ENCODE data around the gene ZNF322. TPM values are rescaled to one million over a fixed set of nuclear protein-coding genes. Genes with fewer than 3 reads are reported as not detected.

The ZNF322 gene
- total RNA-seq, 1 donor: 21.7 TPM

DNA sequence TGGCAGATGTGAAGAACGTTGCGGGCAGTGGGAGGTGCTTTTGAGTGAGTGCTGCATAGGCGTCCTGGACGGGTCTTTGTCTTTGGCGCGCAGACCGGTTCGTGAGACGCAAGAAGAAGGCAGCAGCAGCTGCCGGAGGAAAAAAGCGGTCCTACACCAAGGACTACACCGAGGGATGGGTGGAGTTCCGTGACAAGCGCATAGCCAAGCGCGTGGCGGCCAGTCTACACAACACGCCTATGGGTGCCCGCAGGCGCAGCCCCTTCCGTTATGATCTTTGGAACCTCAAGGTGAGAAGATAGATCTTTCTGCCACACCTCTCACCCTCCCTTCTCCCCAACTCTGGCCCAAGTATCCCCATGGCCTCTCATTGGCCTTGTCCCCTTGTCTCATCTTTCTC lies 61.7 kb downstream of the ZNF322 start:
- peaks cover 21% of the 10 kb centered on the region for H3K79me2 ChIP-seq (ENCODE audit: insufficient read depth, low read length)
- H4K20me1 ChIP-seq (ENCODE audit: insufficient read depth, low read length): peaks cover 3% of the 10 kb centered on the region
- H3K27me3 ChIP-seq (ENCODE audit: insufficient read depth, low read length): peaks cover 3% of the 10 kb centered on the region
- TF ChIP-seq, protein P1, sequence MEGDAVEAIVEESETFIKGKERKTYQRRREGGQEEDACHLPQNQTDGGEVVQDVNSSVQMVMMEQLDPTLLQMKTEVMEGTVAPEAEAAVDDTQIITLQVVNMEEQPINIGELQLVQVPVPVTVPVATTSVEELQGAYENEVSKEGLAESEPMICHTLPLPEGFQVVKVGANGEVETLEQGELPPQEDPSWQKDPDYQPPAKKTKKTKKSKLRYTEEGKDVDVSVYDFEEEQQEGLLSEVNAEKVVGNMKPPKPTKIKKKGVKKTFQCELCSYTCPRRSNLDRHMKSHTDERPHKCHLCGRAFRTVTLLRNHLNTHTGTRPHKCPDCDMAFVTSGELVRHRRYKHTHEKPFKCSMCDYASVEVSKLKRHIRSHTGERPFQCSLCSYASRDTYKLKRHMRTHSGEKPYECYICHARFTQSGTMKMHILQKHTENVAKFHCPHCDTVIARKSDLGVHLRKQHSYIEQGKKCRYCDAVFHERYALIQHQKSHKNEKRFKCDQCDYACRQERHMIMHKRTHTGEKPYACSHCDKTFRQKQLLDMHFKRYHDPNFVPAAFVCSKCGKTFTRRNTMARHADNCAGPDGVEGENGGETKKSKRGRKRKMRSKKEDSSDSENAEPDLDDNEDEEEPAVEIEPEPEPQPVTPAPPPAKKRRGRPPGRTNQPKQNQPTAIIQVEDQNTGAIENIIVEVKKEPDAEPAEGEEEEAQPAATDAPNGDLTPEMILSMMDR (IDR thresholded peaks at IDR 0.05; ENCODE audit: extremely low read depth, low read depth, low read length): no peak
- H3K9me3 ChIP-seq (ENCODE audit: low read depth, low read length): no peaks in the 10 kb centered on the region
- peak overlapping the region; percentile 99 for H2AFZ ChIP-seq (ENCODE audit: low read length)
- H3K4me3 ChIP-seq (ENCODE audit: insufficient read depth, low read length): peak overlapping the region; percentile 99
- peak; percentile 41 for DNase-seq (ENCODE audit: insufficient read length, low spot score, missing footprints)
- peaks cover 15% of the 10 kb centered on the region for H3K4me1 ChIP-seq (ENCODE audit: insufficient read depth, low read length)
- H3K36me3 ChIP-seq (ENCODE audit: insufficient read depth, low read length): peaks cover 18% of the 10 kb centered on the region
- peak overlapping the region; percentile 87 for H3K27ac ChIP-seq (ENCODE audit: low read depth, low read length)
- peak overlapping the region; percentile 96 for H3K4me2 ChIP-seq (ENCODE audit: insufficient read depth, low read length)

DNA sequence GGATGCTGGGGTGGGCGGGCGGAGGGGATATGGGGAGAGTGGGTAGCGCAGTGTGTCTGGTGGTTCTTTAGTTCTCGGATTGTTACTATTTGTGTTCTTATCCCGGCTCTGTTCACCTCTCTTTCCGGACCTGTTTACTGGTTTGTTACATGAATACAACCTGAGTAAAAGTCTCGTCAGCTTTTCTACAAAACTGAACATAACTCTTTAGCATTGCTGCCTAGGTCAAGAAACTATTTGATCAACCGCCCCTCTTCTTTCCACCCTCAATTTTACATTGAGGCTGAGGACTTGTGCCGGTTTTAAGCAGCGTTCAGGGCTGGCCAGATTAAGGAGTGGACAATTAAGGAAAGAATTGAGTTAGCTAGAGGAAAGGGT lies 62.2 kb downstream of the ZNF322 start:
- Histone ChIP-seq H4K20me1 (ENCODE audit: insufficient read depth, low read length) (peaks cover 3% of the 10 kb centered on the region), H3K4me3 (ENCODE audit: insufficient read depth, low read length) (peak overlapping the region; percentile 99), H3K4me2 (ENCODE audit: insufficient read depth, low read length) (peak overlapping the region; percentile 96), H3K79me2 (ENCODE audit: insufficient read depth, low read length) (peaks cover 21% of the 10 kb centered on the region), H2AFZ (ENCODE audit: low read length) (peak overlapping the region; percentile 99), H3K36me3 (ENCODE audit: insufficient read depth, low read length) (peaks cover 18% of the 10 kb centered on the region), H3K9me3 (ENCODE audit: low read depth, low read length) (no peaks in the 10 kb centered on the region), H3K27me3 (ENCODE audit: insufficient read depth, low read length) (peaks cover 3% of the 10 kb centered on the region), H3K4me1 (ENCODE audit: insufficient read depth, low read length) (peaks cover 15% of the 10 kb centered on the region), H3K27ac (ENCODE audit: low read depth, low read length) (peak overlapping the region; percentile 87)
- TF ChIP-seq, protein P1 (IDR thresholded peaks at IDR 0.05; ENCODE audit: extremely low read depth, low read depth, low read length): no peak
- DNase-seq (ENCODE audit: insufficient read length, low spot score, missing footprints): peak; percentile 54

DNA sequence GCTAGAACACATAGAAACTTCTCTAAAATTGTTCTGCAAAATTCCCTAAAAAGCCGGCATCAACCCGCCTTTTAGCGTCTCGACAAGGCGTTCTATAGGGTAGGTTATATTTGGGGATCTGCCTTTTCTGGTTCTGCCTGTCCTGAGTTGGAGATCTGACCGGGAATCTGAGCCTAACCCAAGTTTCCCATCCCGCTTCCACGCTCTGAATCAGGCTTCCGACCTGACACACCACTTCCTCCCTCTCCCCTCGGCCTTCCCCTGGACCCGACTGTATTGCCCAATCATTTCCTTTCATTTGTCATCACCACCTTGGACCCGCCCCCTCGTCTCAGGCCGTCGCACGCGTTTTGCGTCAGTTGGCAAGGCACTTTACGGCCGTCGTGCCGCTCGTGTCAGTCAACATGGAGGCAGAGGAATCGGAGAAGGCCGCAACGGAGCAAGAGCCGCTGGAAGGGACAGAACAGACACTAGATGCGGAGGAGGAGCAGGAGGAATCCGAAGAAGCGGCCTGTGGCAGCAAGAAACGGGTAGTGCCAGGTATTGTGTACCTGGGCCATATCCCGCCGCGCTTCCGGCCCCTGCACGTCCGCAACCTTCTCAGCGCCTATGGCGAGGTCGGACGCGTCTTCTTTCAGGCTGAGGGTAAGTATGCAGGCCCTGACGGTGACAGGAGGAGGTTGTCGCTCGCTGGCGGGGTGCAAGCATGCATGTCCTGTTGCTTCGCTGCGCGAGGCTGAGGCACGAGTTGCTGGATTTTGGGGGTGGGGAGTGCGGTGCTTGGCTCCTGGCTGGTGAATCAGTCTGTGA lies 62.8 kb downstream of the ZNF322 start, which contains the start of gene ABT1:
Gene ABT1, plus strand, starts transcription at position 375 of the 810 bp plus-strand sequence. Its CDS starts 30 bp downstream, at position 405.
- peak within 1 kb of the TSS; percentile 87 for H3K27ac ChIP-seq (ENCODE audit: low read depth, low read length)
- no peaks in the 10 kb centered on the region for H3K9me3 ChIP-seq (ENCODE audit: low read depth, low read length)
- H3K27me3 ChIP-seq (ENCODE audit: insufficient read depth, low read length): peaks cover 9% of the 10 kb centered on the region
- DNase-seq (ENCODE audit: insufficient read length, low spot score, missing footprints): peak; percentile 95
- peak within 1 kb of the TSS; percentile 96 for H3K4me2 ChIP-seq (ENCODE audit: insufficient read depth, low read length)
- H2AFZ ChIP-seq (ENCODE audit: low read length): peak within 1 kb of the TSS; percentile 99
- H4K20me1 ChIP-seq (ENCODE audit: insufficient read depth, low read length): peaks cover 3% of the 10 kb centered on the region
- peaks cover 21% of the 10 kb centered on the region for H3K79me2 ChIP-seq (ENCODE audit: insufficient read depth, low read length)
- H3K4me3 ChIP-seq (ENCODE audit: insufficient read depth, low read length): peak within 1 kb of the TSS; percentile 99
- H3K4me1 ChIP-seq (ENCODE audit: insufficient read depth, low read length): peaks cover 15% of the 10 kb centered on the region
- TF ChIP-seq, protein P1 (IDR thresholded peaks at IDR 0.05; ENCODE audit: extremely low read depth, low read depth, low read length): no peak
- H3K36me3 ChIP-seq (ENCODE audit: insufficient read depth, low read length): peaks cover 18% of the 10 kb centered on the region

DNA sequence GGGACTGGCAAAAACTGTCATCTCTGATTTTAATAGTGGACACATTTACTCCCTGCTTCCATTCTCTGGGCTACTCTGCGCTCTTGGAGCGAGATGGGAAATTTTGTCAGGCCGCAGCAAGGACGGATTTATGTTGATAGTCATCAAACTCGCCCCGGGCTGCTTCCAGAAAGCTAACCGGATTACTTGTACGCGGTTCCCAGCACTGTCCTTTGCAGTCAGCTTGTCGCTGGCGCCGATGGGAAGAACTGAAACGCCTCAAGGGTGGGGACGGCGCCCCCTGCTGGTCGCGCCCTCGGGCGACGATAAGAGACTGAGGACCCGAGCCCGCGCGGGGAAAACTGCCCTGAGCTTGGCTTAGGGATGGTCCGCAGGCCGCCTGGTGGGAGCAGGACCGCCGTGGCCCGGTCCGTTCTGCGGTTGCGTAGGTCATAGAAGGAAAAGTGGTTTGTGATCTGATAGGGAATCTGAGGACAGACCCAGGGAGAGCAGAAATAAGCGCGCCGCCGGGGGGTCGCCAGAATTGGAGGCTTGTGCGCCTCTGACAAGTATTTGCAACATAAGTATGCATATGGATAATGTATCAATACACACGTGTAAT lies 63.8 kb downstream of the ZNF322 start:
- Histone ChIP-seq H4K20me1 (ENCODE audit: insufficient read depth, low read length) (peaks cover 3% of the 10 kb centered on the region), H3K36me3 (ENCODE audit: insufficient read depth, low read length) (peaks cover 18% of the 10 kb centered on the region), H2AFZ (ENCODE audit: low read length) (peak overlapping the region; percentile 93), H3K27ac (ENCODE audit: low read depth, low read length) (peak overlapping the region; percentile 87), H3K79me2 (ENCODE audit: insufficient read depth, low read length) (peaks cover 21% of the 10 kb centered on the region), H3K4me3 (ENCODE audit: insufficient read depth, low read length) (peak overlapping the region; percentile 99), H3K4me2 (ENCODE audit: insufficient read depth, low read length) (peak overlapping the region; percentile 95), H3K27me3 (ENCODE audit: insufficient read depth, low read length) (peaks cover 17% of the 10 kb centered on the region), H3K4me1 (ENCODE audit: insufficient read depth, low read length) (peaks cover 15% of the 10 kb centered on the region), H3K9me3 (ENCODE audit: low read depth, low read length) (no peaks in the 10 kb centered on the region)
- TF ChIP-seq, protein P1 (IDR thresholded peaks at IDR 0.05; ENCODE audit: extremely low read depth, low read depth, low read length): peak; percentile 87
- DNase-seq (ENCODE audit: insufficient read length, low spot score, missing footprints): peak; percentile 71
